Measurements from ENCODE around the gene CRTC3. TPM values are rescaled to one million over a fixed set of nuclear protein-coding genes. Genes with fewer than 3 reads are reported as not detected.

Gene CRTC3
- total and polyA plus RNA-seq, 2 experiments from 2014 or later: 15.7 to 17.6 TPM

GRCh38 chr15:90679959-90680358 is 150.2 kb downstream of the CRTC3 start:
- 93% methylated on average over 3 of the region's 3 CpGs for WGBS (ENCODE audit: low lambda C conversion rate, missing lambda C conversion rate)

GRCh38 chr15:90680371-90680935 is 150.7 kb downstream of the CRTC3 start:
- no peak for DNase-seq (ENCODE audit: low spot score)
- Histone ChIP-seq H2AFZ (no peak overlapping the region), H3K27ac (no peak overlapping the region), H3K9me2 (replicated peaks; ENCODE audit: insufficient read depth) (no peaks in the 10 kb centered on the region), H3K4me1 (ENCODE audit: insufficient read depth) (no peaks in the 10 kb centered on the region), H3K4me3 (no peak overlapping the region), H3K36me3 (replicated peaks; ENCODE audit: insufficient read depth, low read depth) (no peaks in the 10 kb centered on the region), H3K27me3 (no peaks in the 10 kb centered on the region), H3K4me2 (no peak overlapping the region), H3K9me3 (ENCODE audit: low read depth) (no peaks in the 10 kb centered on the region), H3K79me2 (no peaks in the 10 kb centered on the region), H4K20me1 (ENCODE audit: insufficient read depth, poor library complexity, severe bottlenecking) (no peaks in the 10 kb centered on the region)
- WGBS (ENCODE audit: low lambda C conversion rate, missing lambda C conversion rate): 60% methylated on average over 6 of the region's 6 CpGs
- no peak for TF ChIP-seq CTCF (IDR thresholded peaks at IDR 0.05; ENCODE audit: poor library complexity)
- no peak for TF ChIP-seq EZH2 (IDR thresholded peaks at IDR 0.05; ENCODE audit: borderline replicate concordance)
- TF ChIP-seq EZH2phosphoT487 (IDR thresholded peaks at IDR 0.05; ENCODE audit: low read depth, severe bottlenecking, unreplicated experiment): no peak

More at GRCh38 chr15:90679959-90680358, 150.2 kb downstream of the CRTC3 start:
- H3K4me3 ChIP-seq: no peak overlapping the region
- TF ChIP-seq EZH2phosphoT487 (IDR thresholded peaks at IDR 0.05; ENCODE audit: low read depth, severe bottlenecking, unreplicated experiment) (no peak), CTCF (IDR thresholded peaks at IDR 0.05; ENCODE audit: poor library complexity) (no peak), EZH2 (IDR thresholded peaks at IDR 0.05; ENCODE audit: borderline replicate concordance) (no peak)
- H3K27me3 ChIP-seq: no peaks in the 10 kb centered on the region
- no peak overlapping the region for H2AFZ ChIP-seq
- no peaks in the 10 kb centered on the region for H3K9me3 ChIP-seq (ENCODE audit: low read depth)
- H3K4me1 ChIP-seq (ENCODE audit: insufficient read depth): no peaks in the 10 kb centered on the region
- no peak for DNase-seq (ENCODE audit: low spot score)
- no peaks in the 10 kb centered on the region for H3K9me2 ChIP-seq (replicated peaks; ENCODE audit: insufficient read depth)
- no peak overlapping the region for H3K27ac ChIP-seq
- no peaks in the 10 kb centered on the region for H3K79me2 ChIP-seq
- no peak overlapping the region for H3K4me2 ChIP-seq
- no peaks in the 10 kb centered on the region for H3K36me3 ChIP-seq (replicated peaks; ENCODE audit: insufficient read depth, low read depth)
- no peaks in the 10 kb centered on the region for H4K20me1 ChIP-seq (ENCODE audit: insufficient read depth, poor library complexity, severe bottlenecking)

GRCh38 chr15:90681056-90681455 is 151.3 kb downstream of the CRTC3 start:
- no peaks in the 10 kb centered on the region for H4K20me1 ChIP-seq (ENCODE audit: insufficient read depth, poor library complexity, severe bottlenecking)
- H3K4me1 ChIP-seq (ENCODE audit: insufficient read depth): no peaks in the 10 kb centered on the region
- no peak overlapping the region for H3K4me2 ChIP-seq
- no peak overlapping the region for H3K27ac ChIP-seq
- DNase-seq (ENCODE audit: low spot score): no peak
- TF ChIP-seq EZH2phosphoT487 (IDR thresholded peaks at IDR 0.05; ENCODE audit: low read depth, severe bottlenecking, unreplicated experiment) (no peak), CTCF (IDR thresholded peaks at IDR 0.05; ENCODE audit: poor library complexity) (no peak), EZH2 (IDR thresholded peaks at IDR 0.05; ENCODE audit: borderline replicate concordance) (no peak)
- H2AFZ ChIP-seq: no peak overlapping the region
- H3K4me3 ChIP-seq: no peak overlapping the region
- no peaks in the 10 kb centered on the region for H3K36me3 ChIP-seq (replicated peaks; ENCODE audit: insufficient read depth, low read depth)
- H3K79me2 ChIP-seq: no peaks in the 10 kb centered on the region
- 100% methylated on average over 1 of the region's 1 CpG for WGBS (ENCODE audit: low lambda C conversion rate, missing lambda C conversion rate)
- no peaks in the 10 kb centered on the region for H3K9me2 ChIP-seq (replicated peaks; ENCODE audit: insufficient read depth)
- no peaks in the 10 kb centered on the region for H3K27me3 ChIP-seq
- no peaks in the 10 kb centered on the region for H3K9me3 ChIP-seq (ENCODE audit: low read depth)
